MG63 (cell line): ENCODE measurements around the gene MTX2. TPM values are rescaled to one million over a fixed set of nuclear protein-coding genes. Genes with fewer than 3 reads are reported as not detected.

Experiments used
- total RNA-seq: library from RNA; depleted of rRNA; stranded (reverse); fragments of >200 nt; shearing (Covaris generic); gene quantifications from 2 replicates; pipeline ENCODE4 v1.2.3, GENCODE V29; 2014; ENCODE audit warnings: low replicate concordance; rRNA removed

The MTX2 gene
- total RNA-seq, 1 experiment from 2014 or later: 34.8 TPM

Other genes with a start within 250 kb of the MTX2 start
- gene EVX2, start 185.5 kb upstream of the MTX2 start, total RNA-seq: not detected in 2 replicates
- 3.4 and 5.4 TPM in 2 replicates for gene HOXD13, start 176.7 kb upstream of the MTX2 start, total RNA-seq
- gene HOXD12, start 169.6 kb upstream of the MTX2 start, total RNA-seq: not detected in 2 replicates
- gene HOXD11, start 162.2 kb upstream of the MTX2 start, total RNA-seq: 3.6 and 9.7 TPM in 2 replicates
- 3.8 and 4.8 TPM in 2 replicates for gene HOXD10, start 152.7 kb upstream of the MTX2 start, total RNA-seq
- 0.16 and 2.3 TPM in 2 replicates for gene HOXD9, start 146.7 kb upstream of the MTX2 start, total RNA-seq
- gene HOXD8, start 139.7 kb upstream of the MTX2 start, total RNA-seq: 13.4 and 15.5 TPM in 2 replicates
- gene HOXD4, start 117.9 kb upstream of the MTX2 start, total RNA-seq: 0.26 TPM in 1 of 2 replicates, not detected in the other
- 0.32 and 1.5 TPM in 2 replicates for gene HOXD3, start 112.1 kb upstream of the MTX2 start, total RNA-seq
- gene HOXD1, start 80.8 kb upstream of the MTX2 start, total RNA-seq: 0.20 TPM in 1 of 2 replicates, not detected in the other